ENCODE results near the gene ZNF236.

The ZNF236 gene

GRCh38 chr18:76886112-76886511 is 63.8 kb downstream of the ZNF236 start:
- Histone ChIP-seq H3K4me2 (ENCODE audit: low read length) (no peak overlapping the region), H2AFZ (ENCODE audit: low read depth, low read length) (no peak overlapping the region), H3K27me3 (ENCODE audit: low read depth, low read length) (no peaks in the 10 kb centered on the region), H3K27ac (ENCODE audit: low read length) (no peak overlapping the region), H4K20me1 (ENCODE audit: insufficient read depth, low read length) (no peaks in the 10 kb centered on the region), H3K9ac (ENCODE audit: low read length) (no peak overlapping the region), H3K4me1 (ENCODE audit: low read length) (no peaks in the 10 kb centered on the region), H3K4me3 (ENCODE audit: low read length) (no peak overlapping the region), H3K79me2 (ENCODE audit: low read length) (no peaks in the 10 kb centered on the region), H3K9me3 (ENCODE audit: insufficient read depth, low read length) (no peaks in the 10 kb centered on the region), H3K36me3 (replicated peaks; ENCODE audit: low read depth, low read length) (peaks cover 36% of the 10 kb centered on the region)
- TF ChIP-seq, protein P1, sequence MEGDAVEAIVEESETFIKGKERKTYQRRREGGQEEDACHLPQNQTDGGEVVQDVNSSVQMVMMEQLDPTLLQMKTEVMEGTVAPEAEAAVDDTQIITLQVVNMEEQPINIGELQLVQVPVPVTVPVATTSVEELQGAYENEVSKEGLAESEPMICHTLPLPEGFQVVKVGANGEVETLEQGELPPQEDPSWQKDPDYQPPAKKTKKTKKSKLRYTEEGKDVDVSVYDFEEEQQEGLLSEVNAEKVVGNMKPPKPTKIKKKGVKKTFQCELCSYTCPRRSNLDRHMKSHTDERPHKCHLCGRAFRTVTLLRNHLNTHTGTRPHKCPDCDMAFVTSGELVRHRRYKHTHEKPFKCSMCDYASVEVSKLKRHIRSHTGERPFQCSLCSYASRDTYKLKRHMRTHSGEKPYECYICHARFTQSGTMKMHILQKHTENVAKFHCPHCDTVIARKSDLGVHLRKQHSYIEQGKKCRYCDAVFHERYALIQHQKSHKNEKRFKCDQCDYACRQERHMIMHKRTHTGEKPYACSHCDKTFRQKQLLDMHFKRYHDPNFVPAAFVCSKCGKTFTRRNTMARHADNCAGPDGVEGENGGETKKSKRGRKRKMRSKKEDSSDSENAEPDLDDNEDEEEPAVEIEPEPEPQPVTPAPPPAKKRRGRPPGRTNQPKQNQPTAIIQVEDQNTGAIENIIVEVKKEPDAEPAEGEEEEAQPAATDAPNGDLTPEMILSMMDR (IDR thresholded peaks at IDR 0.05; ENCODE audit: low read depth, low read length), result no peak
- TF ChIP-seq EZH2phosphoT487 (IDR thresholded peaks at IDR 0.05; ENCODE audit: low read depth), result no peak

DNA sequence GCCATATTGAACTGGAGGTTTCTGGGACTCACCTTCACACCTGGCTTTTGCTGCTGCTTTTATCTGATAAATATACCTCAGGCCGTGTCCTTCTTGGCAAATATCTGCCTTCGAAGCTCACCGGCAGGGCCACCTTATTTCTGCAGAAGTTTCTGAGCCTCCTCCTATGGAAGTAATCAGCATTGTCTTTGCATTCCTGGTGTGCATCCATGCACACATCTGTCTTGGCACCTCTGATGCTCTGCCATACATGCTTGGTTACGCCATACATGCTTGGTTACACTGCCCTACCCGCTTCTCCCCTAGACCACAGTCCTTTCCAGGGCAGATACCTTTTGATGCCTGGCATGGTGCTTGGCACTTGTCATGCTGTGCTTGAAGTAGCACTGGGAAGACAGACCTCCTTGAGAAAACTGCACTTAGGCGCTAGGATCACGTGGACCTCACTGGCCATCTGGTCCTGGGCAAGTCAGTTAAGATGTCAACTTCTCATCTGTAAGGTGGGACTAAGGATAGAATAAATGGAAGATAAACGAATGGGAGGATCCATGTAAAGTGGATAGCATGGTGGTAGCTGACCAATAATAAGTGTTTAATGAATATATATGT is 66.8 kb downstream of the ZNF236 start:
- Histone ChIP-seq H3K27ac (ENCODE audit: low read length) (no peak overlapping the region), H3K9me3 (ENCODE audit: insufficient read depth, low read length) (no peaks in the 10 kb centered on the region), H4K20me1 (ENCODE audit: insufficient read depth, low read length) (no peaks in the 10 kb centered on the region), H3K4me3 (ENCODE audit: low read length) (no peak overlapping the region), H3K79me2 (ENCODE audit: low read length) (no peaks in the 10 kb centered on the region), H3K9ac (ENCODE audit: low read length) (no peak overlapping the region), H3K4me1 (ENCODE audit: low read length) (no peaks in the 10 kb centered on the region), H3K36me3 (replicated peaks; ENCODE audit: low read depth, low read length) (peaks cover 23% of the 10 kb centered on the region), H3K27me3 (ENCODE audit: low read depth, low read length) (no peaks in the 10 kb centered on the region), H3K4me2 (ENCODE audit: low read length) (no peak overlapping the region), H2AFZ (ENCODE audit: low read depth, low read length) (no peak overlapping the region)
- TF ChIP-seq, protein P1 (IDR thresholded peaks at IDR 0.05; ENCODE audit: low read depth, low read length), result no peak
- TF ChIP-seq EZH2phosphoT487 (IDR thresholded peaks at IDR 0.05; ENCODE audit: low read depth), result no peak

GRCh38 chr18:76892832-76893231 is 70.5 kb downstream of the ZNF236 start:
- Histone ChIP-seq H2AFZ (ENCODE audit: low read depth, low read length) (no peak overlapping the region), H3K36me3 (replicated peaks; ENCODE audit: low read depth, low read length) (peaks cover 41% of the 10 kb centered on the region), H3K9ac (ENCODE audit: low read length) (no peak overlapping the region), H3K79me2 (ENCODE audit: low read length) (no peaks in the 10 kb centered on the region), H3K4me1 (ENCODE audit: low read length) (no peaks in the 10 kb centered on the region), H3K4me2 (ENCODE audit: low read length) (no peak overlapping the region), H3K27me3 (ENCODE audit: low read depth, low read length) (no peaks in the 10 kb centered on the region), H3K9me3 (ENCODE audit: insufficient read depth, low read length) (no peaks in the 10 kb centered on the region), H4K20me1 (ENCODE audit: insufficient read depth, low read length) (no peaks in the 10 kb centered on the region), H3K4me3 (ENCODE audit: low read length) (no peak overlapping the region), H3K27ac (ENCODE audit: low read length) (no peak overlapping the region)
- no peak for TF ChIP-seq EZH2phosphoT487 (IDR thresholded peaks at IDR 0.05; ENCODE audit: low read depth)
- TF ChIP-seq, protein P1 (IDR thresholded peaks at IDR 0.05; ENCODE audit: low read depth, low read length), result no peak

- peaks cover 46% of the 10 kb centered on the region for H3K36me3 ChIP-seq (replicated peaks; ENCODE audit: low read depth, low read length)
- no peaks in the 10 kb centered on the region for H4K20me1 ChIP-seq (ENCODE audit: insufficient read depth, low read length)
- no peaks in the 10 kb centered on the region for H3K4me1 ChIP-seq (ENCODE audit: low read length)
- TF ChIP-seq, protein P1 (IDR thresholded peaks at IDR 0.05; ENCODE audit: low read depth, low read length), result no peak
- TF ChIP-seq EZH2phosphoT487 (IDR thresholded peaks at IDR 0.05; ENCODE audit: low read depth), result no peak
- H3K9me3 ChIP-seq (ENCODE audit: insufficient read depth, low read length), result no peaks in the 10 kb centered on the region
- H3K9ac ChIP-seq (ENCODE audit: low read length), result no peak overlapping the region
- no peak overlapping the region for H2AFZ ChIP-seq (ENCODE audit: low read depth, low read length)
- H3K79me2 ChIP-seq (ENCODE audit: low read length), result no peaks in the 10 kb centered on the region
- H3K4me3 ChIP-seq (ENCODE audit: low read length), result no peak overlapping the region
- H3K4me2 ChIP-seq (ENCODE audit: low read length), result no peak overlapping the region
- no peaks in the 10 kb centered on the region for H3K27me3 ChIP-seq (ENCODE audit: low read depth, low read length)
- H3K27ac ChIP-seq (ENCODE audit: low read length), result no peak overlapping the region
Observed at GRCh38 chr18:76894566-76895346, 72.4 kb downstream of the ZNF236 start.
